GM21529 (cell line): ENCODE results near the gene SLC12A8.

ENCODE experiments used
- ATAC-seq: cut with Tn5 transposase; IDR thresholded peaks from one replicate; pipeline ENCODE4 v1.9.1; 2021; ENCODE audit not compliant: unreplicated experiment

The SLC12A8 gene

GRCh38 chr3:125079675-125080045 is 132.9 kb downstream of the SLC12A8 start:
- ATAC-seq = no peak

GRCh38 chr3:125078951-125079674 is 133.4 kb downstream of the SLC12A8 start:
- ATAC-seq = no peak

GRCh38 chr3:125077864-125078263 is 134.7 kb downstream of the SLC12A8 start:
- no peak for ATAC-seq

GRCh38 chr3:125076464-125076863 is 136.1 kb downstream of the SLC12A8 start:
- ATAC-seq = no peak

- no peak for ATAC-seq
These were observed 136.8 kb downstream of the SLC12A8 start for GRCh38 chr3:125075738-125076137.

- ATAC-seq = no peak
These were observed 139.1 kb downstream of the SLC12A8 start for GRCh38 chr3:125073390-125073905.

GRCh38 chr3:125072749-125073389 is 139.7 kb downstream of the SLC12A8 start:
- no peak for ATAC-seq

- no peak for ATAC-seq
These were observed 140.2 kb downstream of the SLC12A8 start for GRCh38 chr3:125072301-125072700.

- ATAC-seq = no peak
These were observed 142.4 kb downstream of the SLC12A8 start for GRCh38 chr3:125069968-125070745.

GRCh38 chr3:125069452-125069851 is 143.1 kb downstream of the SLC12A8 start:
- ATAC-seq = no peak

- no peak for ATAC-seq
These were observed 144.3 kb downstream of the SLC12A8 start for GRCh38 chr3:125068265-125068664.

- no peak for ATAC-seq
These were observed 145.3 kb downstream of the SLC12A8 start for GRCh38 chr3:125067225-125067624.

GRCh38 chr3:125062904-125063618 is 149.5 kb downstream of the SLC12A8 start:
- no peak for ATAC-seq

GRCh38 chr3:125061646-125062045 is 150.9 kb downstream of the SLC12A8 start:
- ATAC-seq = no peak

- no peak for ATAC-seq
These were observed 151.4 kb downstream of the SLC12A8 start for GRCh38 chr3:125061170-125061569.

- no peak for ATAC-seq
These were observed 152.9 kb downstream of the SLC12A8 start for GRCh38 chr3:125059488-125060245.

GRCh38 chr3:125058959-125059358 is 153.6 kb downstream of the SLC12A8 start:
- no peak for ATAC-seq

- no peak for ATAC-seq
These were observed 154.0 kb downstream of the SLC12A8 start for GRCh38 chr3:125058529-125058928.

- ATAC-seq = no peak
These were observed 155.2 kb downstream of the SLC12A8 start for GRCh38 chr3:125057186-125057850.
